Gastroesophageal sphincter (tissue), 3 donors: ENCODE measurements around the gene SPAG17.

ENCODE experiments used
- CTCF ChIP-seq, 4 experiments: fragments of 200-600 bp in 2 of 4; fragments of 450-650 bp in 2 of 4; sonication (generic) in 1 of 4; IDR thresholded peaks; one replicate each; pipeline ENCODE4 v1.5.1; 2017 to 2019; ENCODE audit warnings: antibody characterized with exemption in 4 of 4, mild to moderate bottlenecking in 2 of 4, moderate library complexity in 2 of 4
- POLR2A ChIP-seq, 2 donors: fragments of 450-650 bp; IDR thresholded peaks; one replicate each; pipeline ENCODE4 v1.6.1; 2017; ENCODE audit warnings: antibody characterized with exemption in 2 of 2, mild to moderate bottlenecking in 2 of 2, moderate library complexity in 1 of 2

DNA sequence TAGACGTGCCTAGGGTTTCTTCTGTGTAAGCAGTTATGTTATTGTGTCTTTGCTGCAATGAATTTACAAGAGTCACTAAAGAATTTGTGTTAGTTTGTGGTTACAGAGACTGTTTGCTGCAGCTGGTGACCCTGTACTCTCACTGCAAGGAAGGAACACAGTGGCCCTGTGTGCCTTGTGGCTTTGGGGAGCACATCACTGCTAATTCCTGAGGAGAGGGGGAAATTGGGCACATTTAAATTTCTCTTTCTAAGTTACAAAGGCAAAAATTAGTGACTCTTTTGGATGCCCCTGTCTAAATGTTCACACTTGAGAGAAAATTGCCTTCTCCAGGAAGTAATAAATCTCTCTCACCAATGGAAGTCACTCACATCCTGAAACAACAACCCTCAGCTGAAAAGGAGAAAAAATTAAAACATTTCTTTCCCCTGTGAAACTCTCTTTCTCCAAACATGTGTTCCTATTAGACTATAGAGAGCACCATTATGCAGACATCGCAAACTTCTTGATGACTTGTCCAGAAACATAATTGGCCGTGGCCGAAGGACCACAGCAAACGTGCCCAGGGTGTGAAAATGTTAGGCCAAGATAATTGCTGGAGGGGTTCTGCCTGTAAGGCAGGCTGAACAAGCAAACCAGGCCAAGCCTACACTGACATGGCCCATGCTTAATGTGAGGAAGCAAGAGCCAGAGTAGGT is 32.3 kb upstream of the SPAG17 start:
- TF ChIP-seq CTCF (IDR thresholded peaks at IDR 0.05) (no peak), POLR2A (IDR thresholded peaks at IDR 0.05) (no peak)
